SW480 (cell line): ENCODE results near the gene NPY5R.

Experiments used
- DNase-seq: peaks from one replicate; pipeline ENCODE4 v3.0.0-alpha.2; 2016; ENCODE audit warnings: low spot score

NPY5R gene

DNA sequence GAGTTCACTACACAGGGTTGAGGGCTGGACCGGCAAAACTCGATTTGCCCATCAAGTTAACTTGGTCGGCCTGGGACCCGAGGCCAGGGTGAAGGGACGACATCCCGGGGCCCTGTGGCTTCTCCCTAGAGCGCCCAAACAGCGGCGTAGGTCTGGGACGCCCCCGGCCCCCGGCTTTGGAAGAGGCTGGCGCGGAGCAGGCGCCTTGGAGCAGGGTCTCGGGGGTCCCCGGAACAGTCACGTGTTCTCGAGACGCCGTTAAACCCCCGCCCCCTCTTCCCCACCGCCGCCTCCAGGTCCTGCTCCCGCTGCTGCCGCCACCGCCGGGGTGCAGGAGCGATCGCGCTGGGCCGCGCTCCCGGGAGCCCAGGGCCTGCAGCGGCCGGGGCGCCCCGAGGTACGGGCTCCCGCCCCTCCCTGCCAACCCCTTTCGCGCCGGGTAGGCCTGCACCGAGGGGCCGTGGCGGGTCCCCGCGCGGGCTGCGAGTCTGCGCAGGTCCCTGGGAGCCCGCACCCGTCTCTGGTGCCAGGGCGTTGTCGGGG lies at the start of gene NPY5R:
TSS of gene NPY5R (plus strand) at position 289 of the 543 bp plus-strand sequence. CDS start 6,382 bp downstream, outside the sequence.
- DNase-seq, result no peak

DNA sequence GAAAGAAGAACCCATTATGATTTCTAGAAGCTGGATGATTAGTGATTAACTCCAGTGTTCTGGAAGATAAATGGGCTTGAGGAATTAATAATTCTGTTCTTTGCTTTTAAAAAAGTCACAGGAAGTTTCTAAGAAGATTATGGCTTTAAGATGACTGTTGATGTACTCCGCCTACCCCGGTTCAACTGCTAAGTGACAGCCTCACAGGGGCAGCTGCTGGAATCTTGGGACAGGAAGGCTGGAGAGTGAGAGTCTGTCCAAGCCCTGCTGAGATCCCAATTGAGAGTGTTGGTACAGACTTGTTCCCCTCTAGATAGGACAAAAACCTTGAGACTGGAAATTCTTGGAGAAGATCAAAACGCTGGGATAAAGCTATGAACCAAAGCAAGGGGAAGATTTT lies 48.6 kb upstream of the NPY5R start:
- no peak for DNase-seq

DNA sequence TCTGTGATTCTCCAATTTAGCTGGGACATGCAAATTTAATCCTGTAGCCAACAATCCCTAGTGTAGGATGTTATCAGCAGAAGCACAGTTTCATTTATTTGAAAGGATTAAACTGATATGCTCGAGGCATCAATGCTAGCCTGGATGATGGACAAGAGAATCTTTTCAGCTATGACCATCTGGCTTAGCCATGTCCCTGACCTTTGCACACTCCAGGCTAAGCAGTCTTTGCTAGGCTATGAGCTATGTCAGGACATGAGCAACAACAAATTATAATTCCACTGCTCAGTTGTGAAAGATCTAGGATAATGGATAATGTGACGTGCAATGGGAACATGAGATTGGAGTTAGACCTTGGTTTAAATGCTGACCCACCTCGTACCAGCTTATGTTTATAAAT lies 43.2 kb upstream of the NPY5R start:
- DNase-seq, result no peak

DNA sequence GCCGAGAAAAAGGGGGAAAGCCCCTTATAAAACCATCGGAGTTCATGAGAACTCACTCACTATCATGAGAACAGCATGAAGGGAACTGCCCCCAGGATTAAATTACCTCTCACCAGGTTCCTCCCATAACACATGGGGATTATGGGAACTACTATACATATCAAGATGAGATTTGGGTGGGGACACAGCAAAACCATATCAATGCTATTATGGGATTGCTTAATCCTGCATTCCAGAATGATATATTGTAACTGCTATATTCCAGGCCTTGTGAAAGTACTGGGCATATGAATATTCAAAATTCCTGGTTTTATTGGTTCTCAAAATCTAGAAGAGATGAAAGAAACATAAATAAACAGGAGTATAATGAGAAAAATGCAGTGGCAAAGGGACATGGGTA lies 40.6 kb upstream of the NPY5R start:
- no peak for DNase-seq

- no peak for DNase-seq
These were observed 34.2 kb upstream of the NPY5R start for GRCh38 chr4:163309466-163309865.

DNA sequence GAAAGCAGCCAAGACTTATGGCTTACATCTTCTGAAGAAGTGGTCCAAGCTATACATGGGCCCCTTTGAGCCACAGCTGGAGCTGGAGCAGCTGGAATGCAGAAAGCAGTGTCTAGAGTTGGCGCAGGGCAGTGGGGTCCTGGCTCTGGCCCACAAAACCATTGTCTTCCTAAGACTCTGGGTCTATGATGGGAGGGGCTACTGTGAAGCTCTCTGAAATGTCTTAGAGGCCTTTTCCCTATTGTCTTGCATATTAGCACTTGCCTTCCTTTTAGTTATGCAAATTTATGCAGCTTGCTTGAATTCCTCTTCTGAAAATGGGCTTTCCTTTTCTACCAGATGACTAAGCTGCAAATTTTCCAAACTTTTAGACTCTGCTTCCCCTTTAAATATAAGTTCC lies 26.6 kb upstream of the NPY5R start:
- no peak for DNase-seq

DNA sequence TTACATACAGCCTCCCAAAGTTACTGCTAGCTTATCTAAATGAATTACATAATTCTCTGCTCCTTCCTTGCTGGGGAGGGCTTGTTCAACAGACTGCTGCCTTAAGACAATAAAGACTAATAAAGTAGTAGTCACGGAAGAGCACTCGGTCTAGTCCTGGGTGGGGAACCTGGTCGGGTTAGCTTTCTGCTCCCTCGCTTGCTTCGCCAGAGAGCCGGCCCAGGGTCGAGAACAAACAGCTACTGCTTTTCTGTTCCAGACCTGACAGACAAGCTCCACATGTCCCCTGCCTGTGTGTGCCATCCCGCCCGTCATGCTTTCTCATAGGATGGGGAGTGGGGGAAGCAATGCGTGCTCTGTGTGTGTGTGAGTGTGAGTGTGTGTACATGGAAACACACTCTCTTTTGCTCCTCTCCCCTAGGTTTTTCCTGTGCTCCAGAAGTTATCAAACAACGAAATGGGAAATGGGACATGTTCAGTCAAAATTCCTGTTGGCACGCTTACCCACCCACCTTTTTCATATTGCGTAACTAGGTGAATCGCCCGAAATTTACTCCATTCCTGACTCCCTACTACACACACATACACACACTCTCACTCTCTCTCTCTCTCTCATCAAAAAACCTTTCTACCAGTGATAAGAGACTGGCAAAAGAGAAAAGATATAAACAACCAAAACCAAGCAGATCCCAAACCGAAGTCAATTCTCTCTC lies 12.6 kb upstream of the NPY5R start:
- DNase-seq, result no peak

- DNase-seq, result no peak
These were observed 11.9 kb upstream of the NPY5R start for GRCh38 chr4:163331629-163332376.

DNA sequence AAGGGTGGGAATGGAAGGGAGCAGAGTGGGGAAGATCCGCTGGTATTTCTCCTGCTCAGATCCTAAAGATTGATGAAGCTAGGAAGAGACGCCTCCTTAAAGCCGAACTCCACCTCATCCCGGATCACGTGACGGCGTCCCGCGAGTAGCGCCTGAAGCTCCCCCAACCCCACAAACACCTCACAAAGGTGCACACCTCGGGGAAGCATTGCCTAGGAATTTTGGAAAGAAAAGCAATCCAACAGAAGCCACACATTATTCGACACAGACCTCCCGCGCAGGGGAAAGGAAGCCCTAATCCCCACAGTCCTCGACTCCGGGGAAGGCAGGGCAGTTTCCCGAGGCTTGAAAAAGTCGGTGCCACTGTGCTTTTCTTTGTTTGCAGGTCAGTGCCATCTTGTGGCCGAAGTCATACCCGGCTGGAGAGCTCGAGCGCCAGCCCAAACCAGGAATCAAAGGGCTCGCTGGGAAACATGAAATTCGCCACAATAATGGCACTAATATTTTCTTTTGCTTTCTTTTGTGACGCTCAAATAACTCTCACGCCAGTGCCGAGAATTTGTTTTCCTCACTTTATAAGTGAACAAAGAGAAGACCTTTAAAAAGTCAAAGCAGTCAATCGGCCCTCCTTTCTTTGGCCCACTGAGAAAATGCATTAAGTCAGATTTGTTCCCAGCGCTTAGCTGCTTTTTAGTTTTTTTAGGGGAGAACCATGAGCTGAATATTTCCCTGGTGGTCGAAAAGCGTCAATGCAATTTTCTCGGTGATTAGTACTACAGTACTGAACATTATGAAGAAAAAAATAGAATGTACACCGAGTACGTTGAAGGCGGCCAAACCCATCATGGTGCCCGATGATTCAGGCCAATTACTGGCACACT lies 10.9 kb upstream of the NPY5R start, which contains the start of gene NPY1R:
TSS of gene NPY1R (minus strand) at position 71 of the 881 bp plus-strand sequence. CDS start 6,042 bp downstream, outside the sequence.
- DNase-seq, result peak; percentile 67

DNA sequence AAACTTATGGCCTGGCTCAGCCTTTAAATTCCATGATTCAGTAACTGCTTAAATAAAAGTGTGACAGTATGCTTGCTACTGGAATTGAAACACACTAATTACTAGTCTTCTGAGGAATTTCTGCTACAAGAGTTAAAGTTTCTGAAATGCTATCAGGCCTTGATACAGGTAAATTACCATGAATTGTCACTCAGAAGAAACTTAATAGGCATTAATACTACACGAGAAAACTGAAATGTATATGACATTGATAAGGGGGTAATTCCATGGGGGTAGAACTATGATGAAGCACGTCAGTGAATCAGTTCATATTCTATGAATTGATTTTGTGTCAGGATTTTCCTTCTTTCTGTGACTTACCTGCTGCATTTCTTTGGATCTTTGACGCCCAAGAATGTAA lies 8.3 kb upstream of the NPY5R start:
- DNase-seq, result no peak

GRCh38 chr4:163344147-163345125 lies 744 bp downstream of the NPY5R start:
- DNase-seq, result no peak

- DNase-seq, result no peak
These were observed 7.0 kb downstream of the NPY5R start for GRCh38 chr4:163350672-163351071.

GRCh38 chr4:163353054-163353453 lies 9.4 kb downstream of the NPY5R start:
- no peak for DNase-seq

DNA sequence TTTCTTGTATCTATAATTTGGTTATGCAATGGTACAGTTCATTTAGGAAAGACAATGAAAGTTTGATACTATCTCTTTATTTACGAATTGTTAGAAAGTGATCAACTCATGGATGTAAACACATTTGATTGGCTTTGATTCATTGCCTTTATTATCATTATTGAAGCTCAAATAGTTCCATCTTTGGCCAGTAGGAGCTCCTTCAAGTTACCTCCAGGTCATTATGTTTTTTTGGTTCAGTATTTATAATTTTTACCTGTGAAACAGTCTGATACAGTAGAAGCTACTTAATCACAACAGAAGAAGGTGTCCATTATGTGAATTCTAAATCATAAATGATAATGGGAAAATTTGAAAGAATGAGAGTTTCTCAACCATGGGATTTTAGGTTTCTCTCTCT lies 12.4 kb downstream of the NPY5R start:
- DNase-seq, result no peak

GRCh38 chr4:163367651-163368050 lies 24.0 kb downstream of the NPY5R start:
- DNase-seq, result peak; percentile 2

DNA sequence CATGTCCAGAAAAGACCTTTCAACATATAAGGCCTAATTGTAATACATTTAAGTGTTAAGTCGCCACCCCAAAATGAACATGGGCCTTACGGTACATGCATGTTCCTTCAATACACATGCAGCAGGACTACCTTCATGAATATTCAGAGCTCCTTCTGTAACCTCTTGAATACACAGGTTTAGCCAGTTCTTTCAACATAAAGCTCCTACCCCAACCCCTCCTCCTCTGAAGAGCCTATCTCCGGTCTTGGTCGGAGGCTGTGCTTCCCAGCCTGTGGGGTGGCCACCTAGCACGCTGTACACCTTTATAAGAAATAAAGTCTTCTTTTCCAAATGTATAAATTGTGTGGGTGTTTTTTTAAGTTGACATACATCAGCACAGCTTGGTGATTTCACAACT lies 28.3 kb downstream of the NPY5R start:
- no peak for DNase-seq

GRCh38 chr4:163378661-163379060 lies 35.0 kb downstream of the NPY5R start:
- no peak for DNase-seq

DNA sequence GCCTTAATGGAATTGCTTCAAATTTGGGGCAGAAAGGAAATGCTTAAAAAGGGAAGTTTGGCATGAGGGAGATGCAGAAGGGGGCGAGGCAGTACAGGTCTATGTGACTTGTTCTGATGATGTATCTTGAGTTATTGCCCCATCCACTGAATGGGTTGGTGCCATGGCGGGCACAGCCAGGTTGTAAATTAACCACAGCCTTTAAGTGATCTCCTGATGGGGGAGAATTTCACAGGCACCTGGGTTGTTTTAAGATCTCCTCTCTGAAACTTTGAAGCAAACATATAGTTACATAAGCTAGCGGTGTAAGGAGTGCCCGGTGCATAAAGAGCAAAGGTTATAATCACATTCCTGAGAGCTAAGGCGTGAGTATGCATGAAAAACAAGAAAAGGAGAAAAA lies 37.0 kb downstream of the NPY5R start:
- no peak for DNase-seq

DNA sequence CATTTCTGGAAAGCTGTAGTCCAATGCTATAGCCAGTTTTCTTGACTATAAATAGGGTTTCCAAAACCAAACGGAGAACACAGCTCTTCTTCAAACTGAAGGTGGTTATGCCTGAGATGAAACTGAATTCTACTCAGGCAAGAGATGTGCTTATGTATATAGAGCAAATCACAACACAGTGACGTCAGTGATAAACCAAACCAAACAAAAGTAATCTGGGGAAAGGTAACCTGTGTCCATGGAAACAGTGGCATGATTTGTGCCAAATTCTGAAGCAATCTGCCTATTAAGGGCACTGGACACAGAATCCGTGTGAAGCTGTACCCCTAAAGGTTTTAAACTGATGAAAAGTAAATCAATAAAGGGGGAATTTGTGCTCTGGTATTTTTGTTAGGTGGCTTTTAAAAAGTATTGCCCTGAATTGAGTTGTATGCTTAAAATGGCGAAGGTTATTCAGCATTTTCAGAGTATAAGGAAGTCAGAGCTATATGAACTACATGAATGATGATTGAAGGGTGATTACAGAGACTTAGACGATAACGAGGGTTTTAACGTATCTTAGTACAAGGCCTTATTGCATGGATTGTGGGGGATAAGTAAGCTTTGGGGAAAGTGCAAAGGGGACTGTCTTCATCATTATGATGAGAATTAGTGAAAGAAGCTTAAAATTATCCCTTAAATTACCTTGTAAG lies 38.6 kb downstream of the NPY5R start:
- DNase-seq, result no peak

- DNase-seq, result no peak
These were observed 40.7 kb downstream of the NPY5R start for GRCh38 chr4:163384434-163384833.
